CD4-positive, alpha-beta T cell treated with Interleukin-15 for 1 hour (primary cell): Measurements from ENCODE around the gene CRHBP.
"Not testable (repeated sequence)": the region's sequence is repeated elsewhere in the genome, so short reads cannot be mapped to it uniquely, and the experiment has no call there.

ENCODE experiments used
- DNase-seq: peaks from one replicate; pipeline ENCODE4 v3.0.0-alpha.2; 2020

The CRHBP gene

DNA sequence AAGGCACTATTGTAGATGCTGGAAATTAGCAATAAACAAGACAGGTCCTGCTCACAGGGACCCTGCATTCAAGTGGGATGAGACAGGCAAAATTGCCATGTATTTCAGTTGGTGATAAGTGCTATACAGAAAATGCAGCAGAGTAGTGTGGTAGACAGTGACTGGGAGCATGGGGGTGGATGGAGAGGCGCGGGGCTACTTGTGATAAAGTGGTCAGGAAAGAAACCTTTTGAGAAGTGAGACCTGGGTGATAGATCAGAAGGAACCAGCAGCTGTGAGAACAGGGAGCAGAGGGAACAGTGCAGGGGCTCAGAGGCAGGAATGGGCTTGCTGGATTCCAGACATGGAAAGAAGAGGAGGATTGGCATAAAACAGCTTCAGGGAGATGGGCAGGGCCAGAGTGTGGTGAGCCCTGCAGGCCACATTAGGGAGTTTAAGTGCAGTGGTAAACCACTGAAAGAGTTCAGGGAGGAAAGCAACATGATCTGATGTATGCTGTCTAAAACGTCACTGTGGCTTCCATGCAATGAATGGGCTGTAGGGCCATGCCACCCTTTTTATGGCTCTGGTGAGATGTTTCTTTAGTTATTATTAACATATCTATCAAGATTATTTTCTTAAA is 7.3 kb downstream of the CRHBP start:
- DNase-seq, result no peak

DNA sequence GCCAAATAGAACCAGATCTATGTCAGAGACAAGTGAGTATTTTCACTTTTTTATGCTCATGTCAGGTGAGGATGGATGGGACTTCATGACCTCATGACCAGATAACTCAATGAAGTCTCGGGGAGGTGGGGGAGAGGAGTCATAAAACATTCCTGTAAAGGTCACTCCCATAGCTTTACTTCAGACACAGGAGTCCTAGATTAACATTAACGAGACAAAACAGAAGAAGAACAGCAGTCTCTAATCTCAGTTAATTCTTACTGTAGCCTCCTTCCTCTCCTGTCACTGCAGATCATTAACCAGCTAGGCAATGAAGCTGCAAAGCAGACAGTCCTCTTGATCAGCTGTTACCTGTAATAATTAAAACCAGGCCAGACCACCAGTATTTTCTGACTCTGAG is 11.2 kb downstream of the CRHBP start:
- DNase-seq, result no peak

DNA sequence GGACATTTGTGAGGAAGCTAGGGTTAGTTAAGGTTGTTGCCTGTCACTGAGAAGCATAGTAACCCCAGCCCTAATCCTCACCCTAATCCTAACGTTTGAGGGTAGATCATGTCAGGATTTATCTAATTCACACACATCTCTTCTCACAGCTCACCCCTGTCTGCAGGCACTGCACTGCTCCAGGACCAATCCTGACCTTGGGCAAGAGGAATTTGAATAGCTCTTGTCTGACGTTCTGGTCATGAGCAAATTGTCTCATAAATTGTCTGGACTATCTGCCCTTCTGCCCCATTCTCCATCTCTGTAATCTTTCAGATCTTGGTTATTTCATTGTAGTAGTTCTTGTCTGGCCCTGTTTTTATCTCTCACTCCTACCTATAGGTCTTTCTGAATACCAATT is 18.7 kb downstream of the CRHBP start:
- no peak for DNase-seq

- DNase-seq, result no peak
Measured at GRCh38 chr5:76972689-76973088, 19.8 kb downstream of the CRHBP start.

DNA sequence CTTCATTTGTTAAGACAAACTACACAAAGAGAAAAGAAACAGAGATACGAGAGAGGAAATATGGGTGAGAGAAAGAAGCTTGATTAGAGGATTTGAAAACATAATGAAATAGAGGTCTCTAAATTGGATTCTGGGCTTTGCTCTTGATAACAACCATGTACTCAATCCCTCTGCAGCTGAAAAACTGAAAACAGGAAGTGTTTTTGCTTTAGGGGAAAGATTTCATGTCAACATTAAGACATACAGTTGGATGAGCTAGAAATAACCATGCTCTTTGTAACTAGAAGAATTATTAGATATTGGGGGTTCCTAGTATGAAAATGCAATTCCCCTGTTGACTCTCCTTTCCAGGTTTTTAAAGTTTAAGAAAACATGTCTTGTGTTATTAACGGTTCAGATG is 21.9 kb downstream of the CRHBP start:
- no peak for DNase-seq

DNA sequence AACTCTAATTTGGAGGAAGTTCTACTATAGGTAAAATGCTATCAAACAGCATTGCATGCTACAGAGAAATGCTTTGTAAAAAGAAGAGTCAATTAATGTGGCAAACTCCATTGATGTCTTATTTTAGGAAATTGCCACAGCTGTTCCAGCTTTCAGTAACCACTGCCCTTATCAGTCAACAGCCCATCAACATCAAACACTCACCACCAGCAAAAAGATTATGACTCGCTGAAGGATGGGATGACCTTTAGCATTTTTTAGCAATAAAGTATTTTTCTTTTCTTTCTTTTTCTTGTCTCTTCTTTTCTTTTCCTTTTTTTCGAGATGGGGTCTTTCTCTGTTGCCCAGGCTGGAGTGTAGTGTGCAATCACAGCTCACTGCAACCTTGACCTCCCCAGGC is 26.0 kb downstream of the CRHBP start:
- no peak for DNase-seq

- no peak for DNase-seq
Measured at GRCh38 chr5:76980518-76981144, 27.8 kb downstream of the CRHBP start.

DNA sequence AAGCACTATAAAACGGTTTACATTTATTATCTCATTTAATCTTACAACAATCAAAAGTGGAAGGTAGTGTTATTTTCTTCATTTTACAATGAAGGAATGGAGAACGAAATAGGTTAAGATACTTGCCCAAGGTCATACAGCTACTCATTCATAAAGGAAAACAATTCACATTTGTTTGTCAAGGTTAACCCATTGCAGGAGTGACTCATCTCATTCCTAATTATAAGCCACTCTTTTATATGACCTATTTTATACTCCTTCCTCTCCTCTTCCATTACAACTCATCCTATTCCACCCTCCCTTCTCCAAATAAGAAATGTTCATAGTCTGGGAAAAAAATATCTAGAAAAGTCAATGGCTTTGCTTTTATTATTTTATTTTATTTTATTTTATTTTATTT is 29.6 kb downstream of the CRHBP start:
- DNase-seq, result no peak

DNA sequence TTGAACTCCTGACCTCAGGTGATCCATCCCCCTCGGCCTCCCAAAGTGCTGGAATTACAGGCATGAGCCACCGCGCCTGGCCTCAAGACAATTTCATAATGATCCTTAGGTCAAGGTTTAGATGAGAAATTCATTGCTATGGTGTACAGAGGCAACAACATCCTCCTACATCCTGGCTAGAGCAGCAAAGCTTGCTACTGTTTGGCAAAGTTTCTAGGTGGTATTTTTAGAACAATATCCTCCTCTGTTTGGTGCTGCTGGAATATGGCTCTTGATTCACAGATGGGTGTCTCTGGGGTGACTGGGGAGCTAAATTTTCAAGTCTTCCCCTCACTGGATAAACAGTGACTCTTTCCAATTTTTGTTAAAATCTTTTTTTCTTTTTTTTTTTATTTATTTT is 30.6 kb downstream of the CRHBP start:
- DNase-seq, result no peak

DNA sequence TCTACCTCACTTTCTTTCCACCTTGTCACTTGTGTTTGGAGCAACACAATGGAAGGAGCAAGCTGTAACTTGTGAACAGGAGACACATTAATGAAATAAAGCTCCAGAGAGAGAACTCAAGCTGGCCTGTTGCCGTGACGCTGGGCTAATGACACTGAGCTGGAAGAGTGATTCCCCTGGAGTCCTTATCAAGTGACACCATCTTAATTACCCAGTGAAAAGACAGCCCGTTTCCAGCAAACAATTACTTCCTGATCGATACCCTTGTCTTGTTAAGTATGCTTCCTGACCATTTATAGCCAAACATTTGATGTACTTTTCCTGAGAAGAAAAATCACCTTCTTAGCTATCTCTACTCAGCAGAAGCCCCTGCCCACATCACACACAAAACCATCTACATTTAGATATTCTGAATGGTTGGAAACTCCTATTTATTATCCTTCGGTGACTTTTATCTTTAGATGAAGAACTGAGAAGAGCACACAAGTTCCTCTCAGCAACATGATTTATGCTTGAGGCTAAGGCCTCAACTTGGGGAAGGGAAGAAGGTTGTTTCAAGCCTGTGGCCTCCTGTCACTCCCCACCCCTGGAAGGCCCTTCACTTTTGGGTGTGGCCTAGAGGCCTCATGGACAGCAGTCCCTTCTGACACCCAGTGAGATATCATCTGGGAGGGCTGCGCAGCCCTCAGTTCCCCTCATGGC is 34.1 kb downstream of the CRHBP start:
- DNase-seq, result no peak

- DNase-seq, result no peak
Measured at GRCh38 chr5:76990899-76991459, 38.1 kb downstream of the CRHBP start.

DNA sequence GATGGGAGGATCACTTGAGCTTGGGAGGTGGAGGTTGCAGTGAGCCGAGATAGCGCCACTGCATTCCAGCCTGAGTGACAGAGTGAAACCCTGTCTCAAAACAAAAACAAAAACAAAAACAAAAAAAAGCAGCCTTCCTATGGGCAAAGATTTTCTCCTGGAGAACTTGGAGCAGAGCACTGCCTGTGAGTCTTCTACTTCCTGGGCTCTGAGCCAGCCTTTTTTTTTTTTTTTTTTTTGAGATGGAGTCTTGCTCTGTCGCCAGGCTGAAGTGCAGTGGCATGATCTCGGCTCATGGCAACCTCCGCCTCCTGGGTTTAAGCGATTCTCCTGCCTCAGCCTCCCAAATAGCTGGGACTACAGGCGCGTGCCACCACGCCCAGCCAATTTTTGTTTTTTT is 40.6 kb downstream of the CRHBP start:
- DNase-seq, result not testable (repeated sequence)

DNA sequence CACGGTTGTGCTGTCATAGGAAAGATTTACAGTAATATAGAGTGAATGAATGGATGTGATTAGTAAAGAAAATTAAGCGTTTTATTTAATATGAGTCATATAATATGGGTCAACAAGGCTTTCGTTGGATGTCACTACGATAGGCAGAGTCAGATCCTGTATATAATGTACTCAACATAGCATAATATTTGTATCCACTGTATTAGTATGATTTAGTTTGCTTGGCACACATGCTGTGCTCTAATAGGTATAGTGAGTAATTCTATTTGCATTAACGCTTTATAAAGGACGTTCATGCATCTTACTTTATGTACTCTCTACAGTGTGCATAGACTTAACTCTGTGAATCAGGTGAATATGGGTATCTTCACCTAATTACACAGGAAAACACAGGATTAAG is 41.5 kb downstream of the CRHBP start:
- no peak for DNase-seq

DNA sequence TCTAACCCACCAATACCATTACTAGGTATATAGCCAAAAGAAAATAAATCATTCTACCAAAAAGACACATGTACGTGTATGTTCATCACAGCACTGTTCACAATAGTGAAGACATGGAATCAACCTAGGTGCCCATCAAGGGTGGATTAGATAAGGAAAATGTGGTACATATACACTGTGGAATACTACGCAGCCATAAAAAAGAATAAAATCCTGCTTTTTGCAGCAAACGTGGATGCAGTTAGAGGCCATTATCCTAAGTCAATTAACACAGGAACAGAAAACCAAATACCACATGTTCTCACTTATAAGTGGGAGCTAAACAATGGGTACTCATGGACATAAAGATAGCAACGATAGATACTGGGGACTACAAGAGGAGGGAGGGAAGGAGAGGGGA is 45.4 kb downstream of the CRHBP start:
- not testable (repeated sequence) for DNase-seq

- no peak for DNase-seq
Measured at GRCh38 chr5:76999451-76999850, 46.6 kb downstream of the CRHBP start.

DNA sequence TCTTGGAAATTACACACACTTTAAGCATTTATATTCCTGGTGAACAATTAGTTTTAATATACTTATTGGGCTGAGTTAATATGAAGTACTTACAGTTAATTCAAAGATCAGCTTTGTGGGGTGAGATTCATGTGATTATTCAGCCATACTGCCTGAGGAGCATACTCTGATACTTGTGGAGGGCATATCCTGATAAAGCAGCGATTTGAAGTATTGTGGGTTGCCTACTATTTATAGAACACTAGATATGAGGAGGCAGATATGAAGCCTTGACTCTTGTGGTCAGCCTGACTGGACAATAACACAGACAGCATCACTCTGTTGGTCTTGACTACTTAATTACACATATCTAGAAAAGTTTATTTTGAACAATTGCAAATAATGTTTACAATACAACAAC is 50.4 kb downstream of the CRHBP start:
- no peak for DNase-seq

- no peak for DNase-seq
Measured at GRCh38 chr5:77006124-77006523, 53.3 kb downstream of the CRHBP start.

- no peak for DNase-seq
Measured at GRCh38 chr5:77008413-77008812, 55.6 kb downstream of the CRHBP start.

- DNase-seq, result no peak
Measured at GRCh38 chr5:77010243-77010642, 57.4 kb downstream of the CRHBP start.

DNA sequence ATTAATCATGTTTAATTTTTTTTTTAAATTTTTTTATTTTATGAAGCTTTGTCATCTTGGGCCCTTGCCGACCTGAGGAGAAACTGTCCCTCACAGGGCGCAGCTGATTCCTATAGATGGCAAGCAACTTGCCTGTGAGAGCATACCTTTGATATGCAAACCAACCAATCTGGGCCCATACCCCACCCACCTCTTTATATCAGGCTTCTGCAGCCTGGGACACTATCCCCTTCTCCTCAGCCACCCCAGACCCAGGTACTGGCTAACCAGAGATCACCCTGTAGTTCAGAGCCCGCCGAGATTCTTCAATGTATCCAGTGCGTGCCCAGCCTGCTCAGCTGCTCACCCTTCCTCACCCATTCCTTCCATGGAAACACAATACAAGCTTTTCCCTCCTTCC is 58.7 kb downstream of the CRHBP start:
- no peak for DNase-seq

DNA sequence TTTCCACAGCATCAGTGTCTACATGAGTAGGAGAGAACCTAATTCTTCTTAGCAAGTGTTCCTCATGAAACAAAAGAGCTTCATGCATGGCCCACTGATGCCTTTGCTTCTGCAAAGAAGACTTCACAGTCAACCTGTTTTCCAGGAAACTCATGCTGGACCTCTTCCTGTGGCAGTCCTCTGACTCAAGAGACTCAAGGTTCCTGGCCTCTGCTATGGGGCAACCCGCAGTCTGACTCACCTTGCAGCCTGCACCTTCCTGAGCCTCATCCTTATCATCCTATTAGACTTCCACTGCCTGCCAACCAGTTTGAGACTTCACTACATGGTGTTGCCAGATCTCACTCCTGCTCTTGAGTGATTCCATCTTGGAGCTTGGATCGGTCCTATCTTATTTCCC is 59.8 kb downstream of the CRHBP start:
- DNase-seq, result no peak

- DNase-seq, result no peak
Measured at GRCh38 chr5:77015938-77016569, 63.2 kb downstream of the CRHBP start.

GRCh38 chr5:77016962-77017361 is 64.1 kb downstream of the CRHBP start:
- no peak for DNase-seq

GRCh38 chr5:77017668-77018067 is 64.8 kb downstream of the CRHBP start:
- DNase-seq, result no peak
